MM.1S (cell line): ENCODE results near the gene SNX6.

Experiments
- DNase-seq: peaks from one replicate; pipeline ENCODE4 v3.0.0-alpha.2; 2015
- H2AFZ ChIP-seq: fragments of 300-600 bp; sonication (generic); 2 replicates; pipeline ENCODE4 v1.6.0; 2016; ENCODE audit warnings: antibody characterized with exemption, low read length
- H3F3A ChIP-seq: fragments of 300-600 bp; sonication (generic); 2 replicates; pipeline ENCODE4 v1.6.1; 2016; ENCODE audit warnings: mild to moderate bottlenecking, antibody characterized with exemption, low read length, moderate library complexity, mixed read lengths; ENCODE audit not compliant: insufficient read depth
- H3K27ac ChIP-seq: fragments of 300-600 bp; sonication (generic); 2 replicates; pipeline ENCODE4 v1.5.1; 2016; ENCODE audit warnings: mild to moderate bottlenecking, low read length
- H3K27me3 ChIP-seq: fragments of 300-600 bp; sonication (generic); replicated peaks from 2 replicates; pipeline ENCODE4 v1.6.0; 2016; ENCODE audit warnings: low read length; ENCODE audit not compliant: insufficient read depth
- H3K36me3 ChIP-seq: fragments of 300-600 bp; sonication (generic); replicated peaks from 2 replicates; pipeline ENCODE4 v1.6.1; 2016; ENCODE audit warnings: mild to moderate bottlenecking, low read length, mixed read lengths; ENCODE audit not compliant: insufficient read depth
- H3K4me1 ChIP-seq: fragments of 300-600 bp; sonication (generic); 2 replicates; pipeline ENCODE4 v1.6.1; 2016; ENCODE audit warnings: low read length, mixed read lengths
- H3K4me2 ChIP-seq: fragments of 300-600 bp; sonication (generic); 2 replicates; pipeline ENCODE4 v1.6.0; 2016; ENCODE audit warnings: low read depth, low read length
- H3K4me3 ChIP-seq: fragments of 300-600 bp; sonication (generic); 2 replicates; pipeline ENCODE4 v1.5.1; 2016; ENCODE audit warnings: low read length, mixed read lengths
- H3K79me2 ChIP-seq: fragments of 300-600 bp; sonication (generic); 2 replicates; pipeline ENCODE4 v1.6.1; 2016; ENCODE audit warnings: mixed run types, low read length, mixed read lengths
- H3K9ac ChIP-seq: fragments of 300-600 bp; sonication (generic); 2 replicates; pipeline ENCODE4 v1.6.1; 2016; ENCODE audit warnings: low read length, mixed read lengths
- H3K9me2 ChIP-seq: fragments of 300-600 bp; sonication (generic); replicated peaks from 2 replicates; pipeline ENCODE4 v1.6.1; 2016; ENCODE audit warnings: mild to moderate bottlenecking, low read length, mixed read lengths; ENCODE audit not compliant: insufficient read depth
- H3K9me3 ChIP-seq: fragments of 300-600 bp; sonication (generic); replicated peaks from 2 replicates; pipeline ENCODE4 v1.6.1; 2016; ENCODE audit warnings: mild to moderate bottlenecking, low read length, mixed read lengths; ENCODE audit not compliant: insufficient read depth
- H4K20me1 ChIP-seq: fragments of 300-600 bp; sonication (generic); 2 replicates; pipeline ENCODE4 v1.6.1; 2016; ENCODE audit warnings: mild to moderate bottlenecking, low read length, moderate library complexity, mixed read lengths; ENCODE audit not compliant: insufficient read depth
- CTCF ChIP-seq: fragments of 300-600 bp; sonication (generic); IDR thresholded peaks from 2 replicates; pipeline ENCODE4 v1.5.1; 2016; ENCODE audit warnings: antibody characterized with exemption, low read length, mixed read lengths
- EZH2 ChIP-seq: fragments of 300-600 bp; sonication (generic); optimal IDR thresholded peaks from 2 replicates; pipeline ENCODE3; 2017; ENCODE audit warnings: low read depth, mild to moderate bottlenecking, antibody characterized with exemption, low read length, mixed read lengths
- EZH2phosphoT487 ChIP-seq: fragments of 300-600 bp; sonication (generic); IDR thresholded peaks from 2 replicates; pipeline ENCODE4 v1.6.1; 2018; ENCODE audit warnings: antibody characterized with exemption, low read length

SNX6 gene

GRCh38 chr14:34592623-34593022 lies 37.3 kb downstream of the SNX6 start:
- Histone ChIP-seq H3K9me2 (no peaks in the 10 kb centered on the region), H2AFZ (no peak overlapping the region), H3F3A (no peaks in the 10 kb centered on the region), H3K27ac (no peak overlapping the region), H4K20me1 (no peaks in the 10 kb centered on the region), H3K9me3 (no peaks in the 10 kb centered on the region), H3K4me2 (no peak overlapping the region), H3K4me1 (no peaks in the 10 kb centered on the region), H3K36me3 (no peaks in the 10 kb centered on the region; the same call in 1 of the 2 replicates), H3K9ac (no peak overlapping the region), H3K27me3 (no peaks in the 10 kb centered on the region), H3K79me2 (no peaks in the 10 kb centered on the region), H3K4me3 (no peak overlapping the region)
- TF ChIP-seq CTCF (no peak), EZH2phosphoT487 (no peak), EZH2 (no peak)
- DNase-seq = no peak

GRCh38 chr14:34583525-34583924 lies 46.4 kb downstream of the SNX6 start:
- no peak for TF ChIP-seq EZH2
- no peak for TF ChIP-seq CTCF
- TF ChIP-seq EZH2phosphoT487 = no peak
- Histone ChIP-seq H4K20me1 (no peaks in the 10 kb centered on the region), H3K4me2 (no peak overlapping the region)

GRCh38 chr14:34582117-34582680 lies 47.7 kb downstream of the SNX6 start:
- Histone ChIP-seq H2AFZ (no peak overlapping the region), H3K4me1 (no peaks in the 10 kb centered on the region), H3K79me2 (no peaks in the 10 kb centered on the region), H3F3A (no peaks in the 10 kb centered on the region), H3K9ac (no peak overlapping the region), H3K27me3 (no peaks in the 10 kb centered on the region), H3K4me2 (no peak overlapping the region), H3K9me2 (no peaks in the 10 kb centered on the region), H3K9me3 (no peaks in the 10 kb centered on the region), H3K4me3 (no peak overlapping the region), H3K36me3 (no peaks in the 10 kb centered on the region), H3K27ac (no peak overlapping the region), H4K20me1 (no peaks in the 10 kb centered on the region)
- DNase-seq = no peak
- TF ChIP-seq EZH2 (no peak), CTCF (no peak), EZH2phosphoT487 (no peak)

More at GRCh38 chr14:34583525-34583924, 46.4 kb downstream of the SNX6 start:
- Histone ChIP-seq H3K27me3 (no peaks in the 10 kb centered on the region), H3K9ac (no peak overlapping the region), H3K9me3 (no peaks in the 10 kb centered on the region), H3K27ac (no peak overlapping the region), H3K36me3 (no peaks in the 10 kb centered on the region), H3K4me3 (no peak overlapping the region), H3K9me2 (no peaks in the 10 kb centered on the region), H3K79me2 (no peaks in the 10 kb centered on the region), H3K4me1 (no peaks in the 10 kb centered on the region), H3F3A (no peaks in the 10 kb centered on the region), H2AFZ (no peak overlapping the region)
- no peak for DNase-seq
